Fibroblast of the aortic adventitia (primary cell): Measurements from ENCODE around the gene APC. TPM values are rescaled to one million over a fixed set of nuclear protein-coding genes. Genes with fewer than 3 reads are reported as not detected.
A peak's percentile ranks its signal among the peaks of the same experiment; 100 is the strongest.

Experiments
- DNase-seq: peaks from one replicate; pipeline ENCODE4 v3.0.0-alpha.2; 2010; ENCODE audit warnings: low read depth
- H3K4me3 ChIP-seq: 2 replicates; pipeline ENCODE4 v1.5.1; 2011; ENCODE audit warnings: low read depth, mild to moderate bottlenecking, control low read depth, low read length, moderate library complexity
- CTCF ChIP-seq: IDR thresholded peaks from 2 replicates; pipeline ENCODE4 v1.5.1; 2011; ENCODE audit warnings: mild to moderate bottlenecking, low read length, control low read depth, inconsistent platforms; ENCODE audit not compliant: insufficient read depth
- total RNA-seq: library from RNA; depleted of rRNA; stranded (reverse); fragments of >200 nt; gene quantifications from 2 replicates; pipeline ENCODE4 v1.2.3, GENCODE V29; 2012; ENCODE audit warnings: low replicate concordance

Gene APC
- total RNA-seq, 1 donor: 61.7 TPM

GRCh38 chr5:112812549-112812948 is 74.9 kb downstream of the APC start:
- H3K4me3 ChIP-seq: no peak overlapping the region
- no peak for DNase-seq
- no peak for TF ChIP-seq CTCF

- no peak for TF ChIP-seq CTCF
- DNase-seq: no peak
- no peak overlapping the region for H3K4me3 ChIP-seq
These were observed 82.6 kb downstream of the APC start for GRCh38 chr5:112820246-112820645.

GRCh38 chr5:112822456-112822855 is 84.8 kb downstream of the APC start:
- TF ChIP-seq CTCF: no peak
- peak; percentile 5 for DNase-seq

GRCh38 chr5:112823181-112823580 is 85.5 kb downstream of the APC start:
- no peak for TF ChIP-seq CTCF
- no peak for DNase-seq
- H3K4me3 ChIP-seq: no peak overlapping the region

More at GRCh38 chr5:112822456-112822855, 84.8 kb downstream of the APC start:
- no peak overlapping the region for H3K4me3 ChIP-seq

GRCh38 chr5:112823656-112824055 is 86.0 kb downstream of the APC start:
- no peak for TF ChIP-seq CTCF
- H3K4me3 ChIP-seq: no peak overlapping the region
- no peak for DNase-seq

GRCh38 chr5:112824197-112824596 is 86.5 kb downstream of the APC start:
- no peak for TF ChIP-seq CTCF
- no peak for DNase-seq
- H3K4me3 ChIP-seq: no peak overlapping the region

GRCh38 chr5:112830378-112830777 is 92.7 kb downstream of the APC start:
- TF ChIP-seq CTCF: no peak
- H3K4me3 ChIP-seq: no peak overlapping the region
- DNase-seq: no peak
